LHCN-M2 (cell line): ENCODE results near the gene SLC6A18. TPM values are rescaled to one million over a fixed set of nuclear protein-coding genes. Genes with fewer than 3 reads are reported as not detected.

Experiments
- DNase-seq: peaks from one replicate; pipeline ENCODE4 v3.0.0-alpha.2; 2012; ENCODE audit warnings: low read depth
- total RNA-seq: library from RNA; depleted of rRNA; stranded (reverse); fragments of >200 nt; gene quantifications from 2 replicates; pipeline ENCODE4 v1.2.3, GENCODE V29; 2014

SLC6A18 gene
- total RNA-seq, 1 experiment from 2014 or later: not detected

- DNase-seq: no peak
Measured at GRCh38 chr5:1187234-1187949, 37.8 kb upstream of the SLC6A18 start.

GRCh38 chr5:1187950-1188334, 37.2 kb upstream of the SLC6A18 start:
- no peak for DNase-seq

- DNase-seq: no peak
Measured at GRCh38 chr5:1188464-1188863, 36.7 kb upstream of the SLC6A18 start.

GRCh38 chr5:1189269-1189668, 35.9 kb upstream of the SLC6A18 start:
- DNase-seq: no peak

- no peak for DNase-seq
Measured at GRCh38 chr5:1190278-1190677, 34.9 kb upstream of the SLC6A18 start.

- DNase-seq: no peak
Measured at GRCh38 chr5:1190837-1191239, 34.3 kb upstream of the SLC6A18 start.

GRCh38 chr5:1192971-1193590, 32.1 kb upstream of the SLC6A18 start:
- no peak for DNase-seq

- no peak for DNase-seq
Measured at GRCh38 chr5:1193591-1193985, 31.6 kb upstream of the SLC6A18 start.

- DNase-seq: no peak
Measured at GRCh38 chr5:1194378-1194777, 30.8 kb upstream of the SLC6A18 start.

GRCh38 chr5:1195439-1195838, 29.7 kb upstream of the SLC6A18 start:
- no peak for DNase-seq

- DNase-seq: no peak
Measured at GRCh38 chr5:1195916-1196315, 29.3 kb upstream of the SLC6A18 start.

GRCh38 chr5:1196562-1196961, 28.6 kb upstream of the SLC6A18 start:
- no peak for DNase-seq

GRCh38 chr5:1197876-1198666, 27.1 kb upstream of the SLC6A18 start:
- DNase-seq: no peak

- no peak for DNase-seq
Measured at GRCh38 chr5:1199340-1199648, 25.9 kb upstream of the SLC6A18 start.

- DNase-seq: no peak
Measured at GRCh38 chr5:1199649-1200494, 25.3 kb upstream of the SLC6A18 start.

- DNase-seq: no peak
Measured at GRCh38 chr5:1200495-1201326, 24.5 kb upstream of the SLC6A18 start.

- DNase-seq: no peak
Measured at GRCh38 chr5:1201327-1202025, 23.7 kb upstream of the SLC6A18 start, which contains the start of gene SLC6A19. Gene SLC6A19 (plus strand): TSS chr5:1201595. CDS start chr5:1201651, 56 bp downstream.

GRCh38 chr5:1202026-1202797, 23.0 kb upstream of the SLC6A18 start:
- no peak for DNase-seq

GRCh38 chr5:1202798-1203185, 22.4 kb upstream of the SLC6A18 start:
- no peak for DNase-seq
